Ishikawa (cell line): ENCODE results near the gene SPAG8.

Experiments used
- CEBPB ChIP-seq: IDR thresholded peaks from 2 replicates; pipeline ENCODE4 v1.6.1; 2012
- CREB1 ChIP-seq: IDR thresholded peaks from 2 replicates; pipeline ENCODE4 v1.6.1; 2012; ENCODE audit warnings: low read depth
- EP300 ChIP-seq: IDR thresholded peaks from 2 replicates; pipeline ENCODE4 v1.6.1; 2012; ENCODE audit warnings: borderline replicate concordance
- FOXM1 ChIP-seq: IDR thresholded peaks from 2 replicates; pipeline ENCODE4 v1.6.1; 2012; ENCODE audit warnings: low read depth, borderline replicate concordance
- NFIC ChIP-seq: IDR thresholded peaks from 2 replicates; pipeline ENCODE4 v1.6.1; 2012
- RAD21 ChIP-seq: IDR thresholded peaks from 2 replicates; pipeline ENCODE4 v1.6.1; 2012; ENCODE audit warnings: low read depth
- TAF1 ChIP-seq: IDR thresholded peaks from 2 replicates; pipeline ENCODE4 v1.6.1; 2012; ENCODE audit warnings: low read depth, mild to moderate bottlenecking
- TEAD4 ChIP-seq: IDR thresholded peaks from 2 replicates; pipeline ENCODE4 v1.6.1; 2012
- YY1 ChIP-seq: IDR thresholded peaks from 2 replicates; pipeline ENCODE4 v1.6.1; 2012; ENCODE audit warnings: low read depth
- ZBTB7A ChIP-seq: IDR thresholded peaks from 2 replicates; pipeline ENCODE4 v1.6.1; 2012; ENCODE audit warnings: low read depth
- TF ChIP-seq, protein P1 (sequence below): IDR thresholded peaks from 2 replicates; pipeline ENCODE4 v1.6.1; 2012
- TF ChIP-seq, protein P2 (sequence below): IDR thresholded peaks from 2 replicates; pipeline ENCODE4 v1.6.1; 2012

- peak; percentile 35; the same call in 1 of the 2 replicates for TF ChIP-seq TAF1
- TF ChIP-seq YY1 = peak; percentile 76
- TF ChIP-seq, protein P1, sequence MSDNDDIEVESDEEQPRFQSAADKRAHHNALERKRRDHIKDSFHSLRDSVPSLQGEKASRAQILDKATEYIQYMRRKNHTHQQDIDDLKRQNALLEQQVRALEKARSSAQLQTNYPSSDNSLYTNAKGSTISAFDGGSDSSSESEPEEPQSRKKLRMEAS = peak; percentile 56
- TF ChIP-seq EP300 = no peak
- no peak for TF ChIP-seq ZBTB7A
- TF ChIP-seq RAD21 = no peak
- TF ChIP-seq, protein P2, sequence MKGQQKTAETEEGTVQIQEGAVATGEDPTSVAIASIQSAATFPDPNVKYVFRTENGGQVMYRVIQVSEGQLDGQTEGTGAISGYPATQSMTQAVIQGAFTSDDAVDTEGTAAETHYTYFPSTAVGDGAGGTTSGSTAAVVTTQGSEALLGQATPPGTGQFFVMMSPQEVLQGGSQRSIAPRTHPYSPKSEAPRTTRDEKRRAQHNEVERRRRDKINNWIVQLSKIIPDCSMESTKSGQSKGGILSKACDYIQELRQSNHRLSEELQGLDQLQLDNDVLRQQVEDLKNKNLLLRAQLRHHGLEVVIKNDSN = 0 out of 2 replicates have a peak, but pooled peaks have one; percentile 44
- TF ChIP-seq FOXM1 = no peak
- no peak for TF ChIP-seq CREB1
- peak; percentile 61 for TF ChIP-seq TEAD4
- TF ChIP-seq NFIC = peak; percentile 23; the same call in 1 of the 2 replicates
- TF ChIP-seq CEBPB = no peak
Measured at GRCh38 chr9:35812025-35812602, at the start of gene SPAG8.
